Naive thymus-derived CD8-positive, alpha-beta T cell (primary cell): ENCODE measurements around the gene TCP11L2. TPM values are rescaled to one million over a fixed set of nuclear protein-coding genes. Genes with fewer than 3 reads are reported as not detected.
A peak's percentile ranks its signal among the peaks of the same experiment; 100 is the strongest.

ENCODE experiments used
- ATAC-seq, 2 donors: fragments of 150-1000 bp; cut with Tn5 transposase in 1 of 2; sonication (Bioruptor Pico), chemical (Tn5 transposase) in 1 of 2; 1 replicate in 1 of 2; 2 replicates in 1 of 2; pipeline ENCODE4 v1.10.0; 2021; ENCODE audit warnings: mild to moderate bottlenecking in 2 of 2, moderate library complexity in 2 of 2
- POLR2A ChIA-PET: fragments of 350-600 bp; sonication (Branson Sonifier 250); formaldehyde crosslinking; loops from one replicate; lab custom pipeline; 2021; ENCODE audit warnings: antibody characterized with exemption; lab: Charles Lee
- DNase-seq, 10 donors: peaks; one replicate each; pipeline versions ENCODE4 v3.0.0 to v3.0.0-alpha.2; 2020 to 2022
- H3K27ac Mint-ChIP-seq, 10 donors: one replicate each; pipeline ENCODE4 v1.8.0; 2020 to 2022; ENCODE audit warnings: mild to moderate bottlenecking in 10 of 10, mixed read lengths in 10 of 10, moderate library complexity in 4 of 10, inconsistent platforms in 1 of 10
- H3K27me3 Mint-ChIP-seq, 5 donors: one replicate each; pipeline ENCODE4 v1.8.0; 2021 to 2022; ENCODE audit warnings: mixed read lengths in 5 of 5
- H3K36me3 Mint-ChIP-seq, 3 donors: one replicate each; pipeline ENCODE4 v1.8.0; 2020 to 2022; ENCODE audit warnings: mixed read lengths in 3 of 3, mild to moderate bottlenecking in 2 of 3, inconsistent platforms in 1 of 3
- H3K4me1 Mint-ChIP-seq, 4 donors: one replicate each; pipeline ENCODE4 v1.8.0; 2021 to 2022; ENCODE audit warnings: mixed read lengths in 4 of 4
- H3K4me3 Mint-ChIP-seq, 10 donors: one replicate each; pipeline ENCODE4 v1.8.0; 2020 to 2022; ENCODE audit warnings: mild to moderate bottlenecking in 10 of 10, mixed read lengths in 10 of 10, moderate library complexity in 6 of 10, inconsistent platforms in 1 of 10
- H3K9me3 Mint-ChIP-seq, 9 donors: one replicate each; pipeline ENCODE4 v1.8.0; 2020 to 2022; ENCODE audit warnings: mixed read lengths in 9 of 9, mild to moderate bottlenecking in 3 of 9, inconsistent platforms in 1 of 9, moderate library complexity in 1 of 9
- polyA plus RNA-seq, 3 donors: library from polyadenylated mRNA; unstranded; fragments of 300-500 nt; fragmentation: Illumina TruSeq; gene quantifications; one replicate each; pipeline ENCODE4 v1.2.3, GENCODE V29; 2021
- total RNA-seq, 8 experiments: library from RNA in 2 of 8; stranded (reverse) in 2 of 8; gene quantifications; one replicate each; pipeline ENCODE4 v1.2.3 and lab custom pipeline; 2021 to 2026

TCP11L2 gene
- total and polyA plus RNA-seq, 5 experiments from 2014 or later, result 30.6 to 211 (median 45.4) TPM

GRCh38 chr12:106274012-106274411 is 28.5 kb upstream of the TCP11L2 start:
- POLR2A ChIA-PET, result no interaction called here
- ATAC-seq, result no peak
- H3K4me1 Mint-ChIP-seq, result peaks cover 0 to 3% (median 0%) of the 10 kb centered on the region in 4 donors
- H3K9me3 Mint-ChIP-seq, result no peaks in the 10 kb centered on the region
- no peak overlapping the region for H3K4me3 Mint-ChIP-seq
- DNase-seq, result no peak
- H3K36me3 Mint-ChIP-seq, result no peaks in the 10 kb centered on the region
- no peak overlapping the region for H3K27ac Mint-ChIP-seq
- H3K27me3 Mint-ChIP-seq, result peaks cover 0 to 4% (median 0%) of the 10 kb centered on the region in 5 donors

- Mint-ChIP-seq H3K27ac (no peak overlapping the region), H3K9me3 (peaks cover 0 to 2% (median 0%) of the 10 kb centered on the region in 9 donors), H3K4me1 (peaks cover 0 to 3% (median 0%) of the 10 kb centered on the region in 4 donors), H3K27me3 (peaks cover 0 to 3% (median 0%) of the 10 kb centered on the region in 5 donors), H3K4me3 (no peak overlapping the region), H3K36me3 (no peaks in the 10 kb centered on the region)
- no peak for DNase-seq
- POLR2A ChIA-PET, result interaction anchor here (1.0 kb wide), 1 partner anchor 27 kb away, joined by 4 read pairs; no protein-coding TSS in a partner anchor
- no peak for ATAC-seq
Measured at GRCh38 chr12:106274575-106275121, 27.9 kb upstream of the TCP11L2 start.

DNA sequence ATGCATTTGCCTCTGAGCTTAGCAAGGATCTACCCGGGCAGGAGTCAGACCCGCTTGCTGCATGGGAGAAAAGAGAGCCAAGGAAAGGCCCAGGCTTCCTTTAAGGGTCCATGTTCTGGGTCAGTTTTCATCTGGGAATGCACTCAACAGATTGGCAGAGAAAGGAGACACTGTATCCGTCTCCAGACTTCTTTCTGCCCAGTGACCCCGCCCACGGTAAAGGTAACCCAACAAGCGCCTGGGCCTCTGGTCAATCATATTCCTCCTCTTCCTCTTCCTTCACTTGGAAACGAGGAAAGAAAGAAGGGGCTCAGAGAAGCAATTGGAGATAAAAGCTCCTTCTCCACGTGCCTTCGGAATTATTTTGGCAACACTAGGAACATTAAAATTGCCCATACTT is 27.1 kb upstream of the TCP11L2 start:
- ATAC-seq (no peak), DNase-seq (no peak)
- peaks cover 0 to 3% (median 0%) of the 10 kb centered on the region in 9 donors for H3K9me3 Mint-ChIP-seq
- no peak overlapping the region for H3K27ac Mint-ChIP-seq
- H3K4me3 Mint-ChIP-seq, result no peak overlapping the region
- H3K4me1 Mint-ChIP-seq, result peaks cover 0 to 3% (median 0%) of the 10 kb centered on the region in 4 donors
- peaks cover 0 to 3% (median 0%) of the 10 kb centered on the region in 5 donors for H3K27me3 Mint-ChIP-seq
- H3K36me3 Mint-ChIP-seq, result no peaks in the 10 kb centered on the region
- POLR2A ChIA-PET, result interaction anchor here (1.0 kb wide), 1 partner anchor 26 kb away, joined by 4 read pairs; no protein-coding TSS in a partner anchor

- peaks cover 0 to 2% (median 0%) of the 10 kb centered on the region in 5 donors for H3K27me3 Mint-ChIP-seq
- POLR2A ChIA-PET, result no interaction called here
- DNase-seq, result no peak
- peaks cover 0 to 3% (median 0%) of the 10 kb centered on the region in 4 donors for H3K4me1 Mint-ChIP-seq
- H3K9me3 Mint-ChIP-seq, result peaks cover 0 to 5% (median 0%) of the 10 kb centered on the region in 9 donors
- ATAC-seq, result no peak
- no peak overlapping the region for H3K4me3 Mint-ChIP-seq
- H3K27ac Mint-ChIP-seq, result no peak overlapping the region
- H3K36me3 Mint-ChIP-seq, result no peaks in the 10 kb centered on the region
Measured at GRCh38 chr12:106276032-106276740, 26.3 kb upstream of the TCP11L2 start.

GRCh38 chr12:106280106-106280505 is 22.4 kb upstream of the TCP11L2 start:
- Mint-ChIP-seq H3K4me3 (no peak overlapping the region), H3K27me3 (peaks cover 2 to 9% (median 6%) of the 10 kb centered on the region in 5 donors), H3K27ac (no peak overlapping the region), H3K4me1 (peaks cover 0 to 17% (median 9%) of the 10 kb centered on the region in 4 donors), H3K36me3 (peaks cover 0 to 6% (median 3%) of the 10 kb centered on the region in 3 donors), H3K9me3 (peaks cover 0 to 19% (median 9%) of the 10 kb centered on the region in 9 donors)
- no peak for ATAC-seq
- DNase-seq, result no peak
- POLR2A ChIA-PET, result interaction anchor here (0.9 kb wide), 1 partner anchor 22 kb away, joined by 3 read pairs; no protein-coding TSS in a partner anchor

DNA sequence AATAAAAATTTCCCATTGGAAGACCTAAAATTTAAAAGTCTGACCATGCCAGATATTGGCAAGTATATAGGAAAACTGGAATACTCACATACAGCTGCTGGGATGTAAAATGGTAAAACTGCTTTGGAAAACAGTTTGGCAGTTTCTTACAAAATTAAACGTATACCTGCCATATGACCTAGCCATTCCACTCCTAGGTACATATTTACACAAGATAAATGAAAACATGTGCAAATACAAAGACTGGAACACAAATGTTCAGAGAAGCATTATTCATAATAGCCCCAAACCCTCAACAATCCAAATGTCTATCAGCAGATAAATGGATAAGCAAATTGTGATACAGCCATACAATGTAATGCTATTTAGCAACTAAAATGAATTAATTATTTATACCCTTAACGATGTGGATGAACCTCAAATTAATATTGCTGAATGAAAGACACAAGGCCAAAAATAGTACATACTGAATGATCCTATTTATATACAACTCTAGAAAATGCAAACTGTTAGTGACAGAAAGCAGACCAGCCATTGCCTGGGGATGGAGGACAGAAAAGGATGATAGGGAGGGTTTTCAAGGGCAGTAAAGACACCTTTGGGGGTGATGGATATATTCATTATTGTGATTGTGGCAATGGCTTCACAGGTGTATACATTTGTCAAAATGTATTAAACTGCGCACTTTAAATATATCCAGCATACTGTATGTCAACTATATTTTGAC is 21.3 kb upstream of the TCP11L2 start:
- H3K27me3 Mint-ChIP-seq, result peaks cover 2 to 9% (median 6%) of the 10 kb centered on the region in 5 donors
- POLR2A ChIA-PET, result interaction anchor here (2.0 to 5.7 kb wide), 3 partner anchors 21 to 54 kb away, joined by 18 to 63 read pairs (median 27); partner anchors contain the start of genes CKAP4 and TCP11L2
- no peak overlapping the region for H3K4me3 Mint-ChIP-seq
- no peak for DNase-seq
- peaks cover 0 to 19% (median 9%) of the 10 kb centered on the region in 9 donors for H3K9me3 Mint-ChIP-seq
- H3K4me1 Mint-ChIP-seq, result peaks cover 0 to 18% (median 10%) of the 10 kb centered on the region in 4 donors
- peaks cover 0 to 6% (median 3%) of the 10 kb centered on the region in 3 donors for H3K36me3 Mint-ChIP-seq
- ATAC-seq, result no peak
- H3K27ac Mint-ChIP-seq, result no peak overlapping the region

- POLR2A ChIA-PET, result interaction anchor here (1.0 to 5.7 kb wide), 4 partner anchors 20 to 55 kb away, joined by 3 to 63 read pairs (median 22); partner anchors contain the start of genes CKAP4 and TCP11L2
- peaks cover 0 to 6% (median 3%) of the 10 kb centered on the region in 3 donors for H3K36me3 Mint-ChIP-seq
- ATAC-seq (no peak), DNase-seq (no peak)
- peaks cover 0 to 18% (median 10%) of the 10 kb centered on the region in 4 donors for H3K4me1 Mint-ChIP-seq
- H3K4me3 Mint-ChIP-seq, result no peak overlapping the region
- peaks cover 0 to 19% (median 9%) of the 10 kb centered on the region in 9 donors for H3K9me3 Mint-ChIP-seq
- H3K27ac Mint-ChIP-seq, result no peak overlapping the region
- H3K27me3 Mint-ChIP-seq, result peaks cover 2 to 9% (median 6%) of the 10 kb centered on the region in 5 donors
Measured at GRCh38 chr12:106281804-106282203, 20.7 kb upstream of the TCP11L2 start.

DNA sequence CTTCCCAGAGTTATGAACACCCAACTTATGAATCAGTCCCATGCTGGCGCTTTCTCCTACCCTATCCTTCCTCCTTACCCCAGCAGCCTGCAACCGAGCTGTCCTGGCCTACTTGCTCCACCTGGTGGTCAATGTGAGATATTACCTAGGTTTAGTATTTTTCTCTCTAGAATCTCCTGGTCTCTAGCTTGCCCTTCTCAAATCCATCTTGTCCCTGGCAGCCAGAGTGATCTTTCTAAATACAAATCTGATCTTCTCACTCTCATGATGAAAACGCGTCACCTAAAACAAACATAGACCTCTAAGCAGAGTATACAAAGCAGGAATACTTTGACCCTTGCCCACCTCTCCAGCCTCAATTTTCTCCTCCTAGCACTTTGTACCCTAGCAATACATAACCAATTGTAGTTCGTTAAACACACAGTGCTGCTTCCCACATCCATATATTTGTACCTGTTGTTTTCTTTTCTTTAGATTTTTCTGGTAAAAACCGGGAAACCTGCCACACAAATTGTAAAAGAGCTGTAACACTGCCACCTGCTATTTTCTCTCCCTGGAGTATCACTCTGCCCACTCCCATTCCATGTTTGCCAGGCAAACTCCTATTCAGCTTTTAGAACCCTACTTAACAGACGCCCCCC is 20.0 kb upstream of the TCP11L2 start:
- H3K9me3 Mint-ChIP-seq, result peaks cover 0 to 19% (median 9%) of the 10 kb centered on the region in 9 donors
- H3K27ac Mint-ChIP-seq, result peak overlapping the region in 4 of 10 donors; percentile 0 to 84 (median 14)
- DNase-seq (peak; percentile 10 to 76 (median 47)), ATAC-seq (peak; percentile 77 to 79)
- H3K36me3 Mint-ChIP-seq, result peaks cover 0 to 6% (median 3%) of the 10 kb centered on the region in 3 donors
- no peak overlapping the region for H3K4me3 Mint-ChIP-seq
- H3K27me3 Mint-ChIP-seq, result peaks cover 2 to 9% (median 6%) of the 10 kb centered on the region in 5 donors
- POLR2A ChIA-PET, result interaction anchor here (0.7 to 5.7 kb wide), 6 partner anchors 20 to 55 kb away, joined by 3 to 63 read pairs (median 12); partner anchors contain the start of genes CKAP4 and TCP11L2
- H3K4me1 Mint-ChIP-seq, result peaks cover 0 to 18% (median 10%) of the 10 kb centered on the region in 4 donors

GRCh38 chr12:106284358-106285105 is 18.0 kb upstream of the TCP11L2 start:
- ATAC-seq, result no peak
- Mint-ChIP-seq H3K9me3 (peaks cover 0 to 17% (median 9%) of the 10 kb centered on the region in 9 donors), H3K36me3 (peaks cover 0 to 6% (median 3%) of the 10 kb centered on the region in 3 donors), H3K4me3 (no peak overlapping the region), H3K4me1 (peaks cover 1 to 18% (median 10%) of the 10 kb centered on the region in 4 donors), H3K27ac (peak overlapping the region in 1 of 10 donors; percentile 40), H3K27me3 (peaks cover 2 to 9% (median 6%) of the 10 kb centered on the region in 5 donors)
- POLR2A ChIA-PET, result interaction anchor here (2.0 to 5.7 kb wide), 2 partner anchors 18 to 57 kb away, joined by 10 to 63 read pairs; partner anchors contain the start of gene TCP11L2
- DNase-seq, result no peak

DNA sequence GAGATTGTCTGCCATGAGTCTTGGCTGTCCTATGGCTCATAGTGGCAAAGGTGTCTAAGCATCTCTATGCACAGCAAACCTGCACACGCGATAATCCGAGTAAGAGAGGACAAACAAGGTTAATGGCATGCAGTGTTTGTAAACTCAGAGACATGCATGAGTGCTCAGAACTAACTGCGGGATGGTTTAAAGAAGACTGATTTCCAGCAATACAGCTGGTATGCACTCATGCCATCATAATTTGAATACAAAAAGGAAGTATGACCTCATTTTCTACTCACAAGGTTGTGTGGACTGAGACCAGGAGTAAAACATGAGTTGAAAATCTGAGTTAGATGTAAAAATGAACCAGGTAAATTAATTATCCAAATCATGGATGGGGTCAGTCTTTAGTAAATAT is 16.6 kb upstream of the TCP11L2 start:
- Mint-ChIP-seq H3K4me3 (no peak overlapping the region), H3K36me3 (peaks cover 0 to 6% (median 3%) of the 10 kb centered on the region in 3 donors), H3K27me3 (peaks cover 2 to 9% (median 6%) of the 10 kb centered on the region in 5 donors), H3K27ac (no peak overlapping the region), H3K9me3 (peaks cover 0 to 15% (median 7%) of the 10 kb centered on the region in 9 donors), H3K4me1 (peaks cover 1 to 18% (median 10%) of the 10 kb centered on the region in 4 donors)
- ATAC-seq, result no peak
- POLR2A ChIA-PET, result interaction anchor here (5.7 kb wide), 1 partner anchor 16 kb away, joined by 63 read pairs; the partner anchor contains the start of gene TCP11L2
- no peak for DNase-seq
